HG03064 (cell line): Measurements from ENCODE around the gene CD40LG.

ENCODE experiments used
- ATAC-seq: cut with Tn5 transposase; IDR thresholded peaks from one replicate; pipeline ENCODE4 v1.9.1; 2021; ENCODE audit warnings: low read depth; ENCODE audit not compliant: unreplicated experiment

Gene CD40LG

DNA sequence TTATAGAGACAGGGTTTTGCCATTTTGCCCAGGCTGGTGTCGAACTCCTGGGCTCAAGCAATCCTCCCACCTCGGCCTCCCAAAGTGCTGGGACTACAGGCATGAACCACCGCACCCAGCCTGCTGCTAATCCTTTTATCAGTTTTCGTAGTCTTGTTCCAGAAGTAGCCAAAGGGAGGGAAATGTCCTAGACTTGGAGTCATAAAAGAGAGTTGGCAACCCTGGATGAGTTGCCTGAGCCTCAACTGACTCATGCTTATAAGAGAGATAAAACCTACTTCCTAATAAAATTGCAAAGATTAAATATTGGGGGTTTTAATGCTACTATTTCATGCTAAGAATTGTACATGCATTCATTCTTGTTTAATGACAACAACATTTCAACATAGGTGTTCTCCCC, 44.3 kb downstream of the CD40LG start:
- ATAC-seq, result no peak

DNA sequence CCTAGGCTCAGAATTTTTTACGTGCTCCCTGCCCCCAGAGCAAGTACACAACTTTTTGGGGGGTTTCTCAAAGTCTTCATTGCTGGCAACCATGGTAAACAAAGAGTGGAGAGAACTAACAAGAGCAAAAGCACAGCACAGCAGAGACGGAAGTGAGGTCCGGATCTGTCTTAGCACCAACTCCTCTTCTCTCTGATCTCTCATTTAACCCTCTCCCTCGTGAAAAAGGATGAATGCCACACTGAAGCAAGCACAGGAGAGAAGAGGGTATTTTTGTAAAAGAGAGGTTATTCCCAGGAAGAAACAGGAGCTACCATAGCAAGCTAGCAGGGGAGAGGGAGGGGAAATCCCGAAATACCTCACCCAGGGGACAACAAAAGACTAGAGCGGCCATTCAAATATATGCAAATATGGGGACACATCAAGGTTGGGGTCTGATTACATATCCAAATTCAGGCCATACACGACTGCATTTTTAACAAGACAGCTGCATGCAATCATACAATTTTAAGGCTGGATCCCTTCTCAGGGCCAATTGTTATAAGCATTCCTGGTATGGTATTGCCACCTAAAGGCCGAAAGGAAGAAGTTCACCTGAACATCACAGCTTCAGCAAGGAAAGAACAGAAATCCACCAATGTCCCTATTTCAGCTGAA, 46.6 kb downstream of the CD40LG start:
- ATAC-seq, result no peak

DNA sequence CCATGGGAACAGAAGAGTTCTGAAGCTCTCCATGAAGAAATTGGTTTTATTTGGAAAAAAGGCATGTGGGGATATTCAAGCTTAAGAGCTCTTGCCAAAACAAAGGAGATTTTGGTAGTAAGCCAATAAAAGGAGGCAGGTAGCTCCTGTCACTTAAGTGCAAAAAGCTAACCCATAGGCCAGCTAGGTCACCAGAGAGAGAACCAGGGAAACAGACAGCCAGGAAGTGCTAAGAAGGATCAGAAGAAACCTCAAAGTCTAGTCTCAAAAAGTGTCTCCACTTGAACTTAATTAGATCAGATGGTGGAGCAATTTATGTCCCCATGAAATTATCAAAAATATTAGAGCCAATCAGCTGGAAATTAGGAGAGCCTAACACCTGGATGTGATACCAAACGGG, 49.2 kb downstream of the CD40LG start:
- no peak for ATAC-seq

GRCh38 chrX:136708348-136708747, 60.4 kb downstream of the CD40LG start:
- ATAC-seq, result no peak
